Rectal smooth muscle tissue (tissue), 1 donor: Measurements from ENCODE around the gene SMIM15.

ENCODE experiments used
- H3K27ac ChIP-seq: one replicate; pipeline ENCODE4 v1.7.0; 2013; ENCODE audit warnings: low read depth, low read length, inconsistent platforms
- H3K27me3 ChIP-seq: one replicate; pipeline ENCODE4 v1.7.0; 2013; ENCODE audit warnings: low read length; ENCODE audit not compliant: control insufficient read depth, insufficient read depth
- H3K36me3 ChIP-seq: one replicate; pipeline ENCODE4 v1.7.0; 2013; ENCODE audit warnings: low read length; ENCODE audit not compliant: control insufficient read depth, insufficient read depth
- H3K4me1 ChIP-seq: one replicate; pipeline ENCODE4 v1.7.0; 2013; ENCODE audit warnings: low read length; ENCODE audit not compliant: control insufficient read depth, insufficient read depth
- H3K4me3 ChIP-seq: one replicate; pipeline ENCODE4 v1.7.0; 2013; ENCODE audit warnings: low read length
- H3K9ac ChIP-seq: one replicate; pipeline ENCODE4 v1.7.0; 2013; ENCODE audit warnings: low read length

The SMIM15 gene

DNA sequence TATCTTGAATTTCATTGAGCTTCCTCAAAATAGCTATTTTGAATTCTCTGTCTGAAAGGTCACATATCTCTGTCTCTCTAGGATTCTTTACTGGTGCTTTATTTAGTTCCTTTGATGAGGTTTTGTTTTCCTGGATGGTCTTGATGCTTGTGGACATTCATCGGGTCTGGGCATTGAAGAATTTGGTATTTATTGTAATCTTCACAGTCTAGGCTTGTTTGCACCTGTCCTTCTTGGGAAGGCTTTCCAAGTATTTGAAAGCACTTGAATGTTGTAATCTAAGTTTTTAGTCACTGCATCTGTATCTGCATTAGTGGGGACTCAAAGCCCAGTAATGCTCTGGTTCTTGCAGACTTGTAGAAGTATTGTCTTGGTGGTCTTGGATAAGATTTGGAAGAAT lies 47.8 kb downstream of the SMIM15 start:
- H3K36me3 ChIP-seq: no peaks in the 10 kb centered on the region
- H3K4me3 ChIP-seq: no peak overlapping the region
- H3K4me1 ChIP-seq: no peaks in the 10 kb centered on the region
- H3K27me3 ChIP-seq: no peaks in the 10 kb centered on the region
- no peak overlapping the region for H3K27ac ChIP-seq
- no peak overlapping the region for H3K9ac ChIP-seq
